HG02938 (cell line): Measurements from ENCODE around the gene PKP4.

Experiments
- ATAC-seq: cut with Tn5 transposase; IDR thresholded peaks from one replicate; pipeline ENCODE4 v1.9.1; 2021; ENCODE audit warnings: mild to moderate bottlenecking, moderate library complexity; ENCODE audit not compliant: unreplicated experiment

Gene PKP4

GRCh38 chr2:158498043-158498748 lies 41.4 kb downstream of the PKP4 start:
- ATAC-seq, result no peak

- ATAC-seq, result no peak
Measured at GRCh38 chr2:158498749-158499136, 42.0 kb downstream of the PKP4 start.

GRCh38 chr2:158499383-158499782 lies 42.6 kb downstream of the PKP4 start:
- no peak for ATAC-seq

DNA sequence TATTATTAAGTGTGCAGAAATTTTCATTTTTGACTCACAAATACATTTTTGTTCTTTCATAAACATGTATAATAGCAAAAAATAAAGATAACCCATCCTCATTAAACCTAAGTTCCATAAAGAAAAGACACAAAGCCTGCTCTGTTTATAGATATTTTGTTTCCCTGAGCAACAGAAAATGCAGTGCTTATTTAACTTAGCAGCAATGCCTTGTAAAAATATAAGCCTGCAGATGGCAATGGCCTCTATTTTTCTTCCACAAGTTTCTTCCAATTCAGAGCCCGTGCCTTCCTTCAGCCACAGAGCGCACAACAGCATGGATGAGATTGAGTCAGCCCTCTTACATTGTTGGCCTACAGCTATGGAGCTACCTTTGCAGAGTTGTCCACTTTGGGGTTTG lies 43.6 kb downstream of the PKP4 start:
- ATAC-seq, result no peak

- no peak for ATAC-seq
Measured at GRCh38 chr2:158501301-158501700, 44.5 kb downstream of the PKP4 start.

DNA sequence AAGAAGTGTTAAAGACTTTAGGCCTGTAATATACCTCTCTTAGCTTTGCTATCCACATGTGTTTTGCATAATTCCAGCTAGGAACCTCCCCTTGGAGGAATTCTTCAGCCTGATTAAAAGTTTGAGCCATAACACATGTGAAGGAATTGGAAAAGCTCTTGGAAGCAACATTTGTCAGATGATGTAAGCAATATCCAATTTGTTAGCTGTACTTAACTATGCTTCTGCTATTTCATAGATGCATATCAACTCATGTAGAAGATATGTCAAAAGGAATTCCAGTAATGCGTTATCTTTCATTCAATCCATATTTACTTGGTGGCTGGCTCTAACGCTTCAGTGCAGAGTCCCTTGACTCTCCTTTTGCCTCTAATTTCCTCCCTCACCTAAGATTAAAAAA lies 46.2 kb downstream of the PKP4 start:
- ATAC-seq, result no peak

- ATAC-seq, result no peak
Measured at GRCh38 chr2:158504088-158504487, 47.3 kb downstream of the PKP4 start.

- no peak for ATAC-seq
Measured at GRCh38 chr2:158505448-158505934, 48.7 kb downstream of the PKP4 start.

GRCh38 chr2:158507141-158507540 lies 50.4 kb downstream of the PKP4 start:
- ATAC-seq, result no peak

DNA sequence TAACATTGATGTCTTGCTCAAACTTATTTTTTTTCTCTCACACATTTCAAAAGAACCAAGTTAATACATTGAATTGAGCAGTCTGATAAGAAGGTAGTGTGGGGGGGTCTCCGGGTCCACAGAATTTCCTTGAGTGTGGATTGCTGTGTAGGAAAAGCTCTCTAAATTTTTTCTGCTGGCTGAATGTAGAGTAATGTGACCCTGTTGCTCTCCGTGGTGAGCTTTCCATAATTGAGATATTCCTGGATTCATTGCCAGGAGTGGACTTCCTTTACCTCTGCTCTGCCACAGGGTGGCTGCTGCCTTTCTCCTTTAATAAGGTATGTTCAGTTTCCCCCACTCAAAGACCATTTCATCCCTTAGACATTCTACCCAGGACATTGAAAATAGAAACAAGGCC lies 50.9 kb downstream of the PKP4 start:
- ATAC-seq, result no peak

- no peak for ATAC-seq
Measured at GRCh38 chr2:158509928-158510797, 53.4 kb downstream of the PKP4 start.

DNA sequence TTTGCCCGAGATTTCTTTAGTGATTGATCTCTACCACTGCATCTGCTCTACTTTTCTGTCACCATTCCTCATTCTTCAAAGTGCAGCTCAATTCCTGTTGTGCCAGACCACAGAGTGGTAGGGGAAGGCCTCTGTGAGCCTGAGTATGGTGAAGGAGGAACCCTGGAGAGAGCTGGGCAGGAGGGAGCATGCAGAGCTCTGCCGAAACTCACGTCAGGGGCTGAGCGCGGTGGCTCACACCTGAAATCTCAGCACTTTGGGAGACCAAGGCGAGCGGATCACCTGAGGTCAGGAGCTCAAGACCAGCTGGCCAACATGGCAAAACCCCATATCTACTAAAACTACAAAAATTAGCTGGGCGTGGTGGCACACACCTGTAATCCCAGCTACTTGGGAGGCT lies 54.1 kb downstream of the PKP4 start:
- ATAC-seq, result no peak

DNA sequence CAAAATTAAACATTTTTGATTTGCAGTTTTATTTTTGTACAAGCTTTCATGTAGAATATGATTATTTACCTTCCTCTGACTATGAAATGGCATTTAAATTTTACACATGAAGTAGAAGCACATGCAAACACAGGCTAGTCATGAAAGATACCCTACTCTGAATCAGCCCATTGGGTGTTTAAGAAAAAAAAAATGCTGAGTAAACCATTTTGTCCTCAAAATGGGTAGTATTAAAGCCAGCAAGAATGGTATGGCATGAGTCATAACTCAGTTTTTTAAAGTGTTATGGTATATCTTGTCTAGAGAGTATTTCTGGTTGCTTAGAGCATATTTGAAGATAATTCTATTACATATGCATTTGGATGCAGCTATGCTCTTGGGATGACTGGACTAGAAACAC lies 55.0 kb downstream of the PKP4 start:
- ATAC-seq, result no peak

DNA sequence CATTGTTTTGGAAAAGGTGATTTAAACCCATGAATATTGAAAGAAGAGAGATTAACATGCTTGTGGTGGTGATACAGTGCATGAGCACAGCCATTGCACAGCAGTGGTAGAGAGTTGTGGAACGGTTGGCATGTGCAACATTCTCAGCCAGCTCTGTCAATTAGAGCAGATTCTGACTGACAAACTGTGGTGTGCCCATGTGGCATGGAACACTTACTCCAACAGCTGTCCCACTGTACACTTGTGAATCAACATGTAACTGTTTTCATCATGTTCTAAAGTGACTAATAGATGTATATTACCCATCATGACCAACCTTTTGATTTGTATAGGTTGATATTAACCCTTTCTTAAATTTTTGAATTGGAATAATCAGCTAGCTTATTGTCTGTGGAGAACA lies 55.6 kb downstream of the PKP4 start:
- no peak for ATAC-seq

DNA sequence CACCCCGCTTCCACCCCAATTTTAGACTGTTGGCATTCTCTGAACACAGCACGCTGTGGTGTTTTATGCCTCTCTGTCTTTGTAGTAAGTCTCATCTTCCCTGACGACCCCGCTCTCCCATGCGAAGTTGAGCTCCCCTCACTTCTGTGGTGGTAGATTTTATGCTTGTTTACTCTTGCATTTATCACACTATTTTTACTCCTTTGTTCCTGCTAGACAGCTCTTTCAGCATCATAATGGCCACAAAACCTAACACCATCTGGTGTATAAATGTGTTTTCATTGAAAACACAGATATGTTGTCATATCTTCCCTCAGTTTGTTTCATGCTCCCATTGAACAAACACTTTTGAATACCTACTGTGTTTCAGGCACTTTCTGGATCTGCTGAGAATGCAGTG lies 57.1 kb downstream of the PKP4 start:
- ATAC-seq, result no peak

- ATAC-seq, result no peak
Measured at GRCh38 chr2:158518084-158518483, 61.3 kb downstream of the PKP4 start.

DNA sequence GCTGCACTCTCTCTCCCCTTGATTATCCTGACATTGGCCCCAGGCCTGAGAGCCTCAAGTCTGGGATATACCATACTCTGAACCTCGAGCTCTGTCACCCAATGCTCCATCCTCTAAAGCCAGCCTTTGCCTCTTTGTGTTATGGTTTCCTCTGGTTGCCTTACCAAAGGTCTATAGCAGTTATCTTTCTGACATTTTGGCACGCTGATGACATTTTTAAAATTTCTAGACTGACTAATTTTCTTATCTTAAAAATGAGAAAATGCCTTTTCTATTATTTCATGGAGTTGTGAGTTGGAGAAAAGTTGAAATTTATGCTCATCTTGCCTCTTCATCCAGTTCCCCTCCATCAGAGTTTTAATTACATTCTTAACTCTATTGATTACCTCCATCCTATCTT lies 62.7 kb downstream of the PKP4 start:
- no peak for ATAC-seq

GRCh38 chr2:158529379-158530259 lies 72.9 kb downstream of the PKP4 start:
- no peak for ATAC-seq

DNA sequence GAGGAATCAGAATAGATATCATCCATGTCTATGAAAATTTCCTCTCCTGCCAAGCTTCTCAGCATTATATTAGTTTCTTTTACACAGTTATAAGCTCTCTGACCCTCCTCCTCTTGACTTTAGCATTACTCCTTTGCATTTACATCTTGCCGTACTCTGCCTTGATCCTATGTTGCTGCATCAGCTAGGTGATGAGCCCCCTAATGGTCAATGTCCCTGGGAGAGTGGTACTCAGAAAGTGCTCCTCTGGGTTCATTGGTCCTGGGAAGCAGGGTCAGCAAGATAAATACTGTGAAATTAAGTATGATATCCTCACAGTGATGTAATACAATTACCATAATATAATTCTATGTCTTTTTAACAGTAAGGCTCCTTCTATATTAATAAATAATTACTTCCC lies 74.1 kb downstream of the PKP4 start:
- no peak for ATAC-seq

DNA sequence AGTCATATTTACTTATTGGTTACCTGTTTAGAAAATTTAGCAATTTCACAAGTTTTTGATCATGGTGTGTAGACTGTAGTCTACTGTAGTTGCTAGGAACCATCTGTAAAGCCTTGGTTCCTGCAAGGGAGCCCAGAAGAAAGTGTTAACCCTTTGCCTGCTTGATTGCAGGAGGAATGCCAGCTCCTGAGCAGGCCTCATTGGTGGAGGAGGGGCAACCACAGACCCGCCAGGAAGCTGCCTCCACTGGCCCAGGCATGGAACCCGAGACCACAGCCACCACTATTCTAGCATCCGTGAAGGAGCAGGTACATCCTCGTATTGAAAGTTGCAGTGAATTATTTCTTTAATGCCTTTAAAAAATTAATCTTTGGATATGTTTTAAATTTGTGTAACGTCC lies 76.3 kb downstream of the PKP4 start:
- no peak for ATAC-seq
